ENCODE measurements around the gene XPA.

The XPA gene

GRCh38 chr9:97675655-97676054 lies 21.5 kb downstream of the XPA start:
- TF ChIP-seq, protein P1, sequence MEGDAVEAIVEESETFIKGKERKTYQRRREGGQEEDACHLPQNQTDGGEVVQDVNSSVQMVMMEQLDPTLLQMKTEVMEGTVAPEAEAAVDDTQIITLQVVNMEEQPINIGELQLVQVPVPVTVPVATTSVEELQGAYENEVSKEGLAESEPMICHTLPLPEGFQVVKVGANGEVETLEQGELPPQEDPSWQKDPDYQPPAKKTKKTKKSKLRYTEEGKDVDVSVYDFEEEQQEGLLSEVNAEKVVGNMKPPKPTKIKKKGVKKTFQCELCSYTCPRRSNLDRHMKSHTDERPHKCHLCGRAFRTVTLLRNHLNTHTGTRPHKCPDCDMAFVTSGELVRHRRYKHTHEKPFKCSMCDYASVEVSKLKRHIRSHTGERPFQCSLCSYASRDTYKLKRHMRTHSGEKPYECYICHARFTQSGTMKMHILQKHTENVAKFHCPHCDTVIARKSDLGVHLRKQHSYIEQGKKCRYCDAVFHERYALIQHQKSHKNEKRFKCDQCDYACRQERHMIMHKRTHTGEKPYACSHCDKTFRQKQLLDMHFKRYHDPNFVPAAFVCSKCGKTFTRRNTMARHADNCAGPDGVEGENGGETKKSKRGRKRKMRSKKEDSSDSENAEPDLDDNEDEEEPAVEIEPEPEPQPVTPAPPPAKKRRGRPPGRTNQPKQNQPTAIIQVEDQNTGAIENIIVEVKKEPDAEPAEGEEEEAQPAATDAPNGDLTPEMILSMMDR (IDR thresholded peaks at IDR 0.05), result no peak

GRCh38 chr9:97673922-97674321 lies 23.2 kb downstream of the XPA start:
- TF ChIP-seq, protein P1 (IDR thresholded peaks at IDR 0.05), result no peak

- TF ChIP-seq, protein P1 (IDR thresholded peaks at IDR 0.05), result no peak
Observed at GRCh38 chr9:97672403-97672802, 24.7 kb downstream of the XPA start.

GRCh38 chr9:97670586-97670985 lies 26.6 kb downstream of the XPA start:
- TF ChIP-seq, protein P1 (IDR thresholded peaks at IDR 0.05), result no peak

DNA sequence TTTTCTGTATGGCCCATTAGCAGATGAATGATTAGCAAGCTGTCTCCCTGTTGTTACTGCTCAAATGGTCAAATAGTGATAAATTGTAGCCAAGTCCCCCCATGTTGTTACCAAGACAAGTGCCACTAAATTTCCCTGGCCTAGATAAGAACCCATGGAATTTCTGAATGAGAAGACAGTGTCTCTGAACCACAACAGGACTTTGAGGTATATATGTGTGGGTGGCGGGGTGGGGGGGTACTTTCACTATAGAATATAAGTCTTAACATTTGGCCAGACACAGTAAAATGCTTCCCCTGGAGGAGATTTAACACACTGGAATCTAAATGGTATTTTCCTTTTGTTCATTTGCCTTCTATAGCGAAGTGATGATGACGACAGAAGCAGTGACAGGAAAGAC lies 28.7 kb downstream of the XPA start:
- TF ChIP-seq, protein P1 (IDR thresholded peaks at IDR 0.05), result no peak

GRCh38 chr9:97666907-97667686 lies 30.0 kb downstream of the XPA start:
- TF ChIP-seq, protein P1 (IDR thresholded peaks at IDR 0.05), result no peak

DNA sequence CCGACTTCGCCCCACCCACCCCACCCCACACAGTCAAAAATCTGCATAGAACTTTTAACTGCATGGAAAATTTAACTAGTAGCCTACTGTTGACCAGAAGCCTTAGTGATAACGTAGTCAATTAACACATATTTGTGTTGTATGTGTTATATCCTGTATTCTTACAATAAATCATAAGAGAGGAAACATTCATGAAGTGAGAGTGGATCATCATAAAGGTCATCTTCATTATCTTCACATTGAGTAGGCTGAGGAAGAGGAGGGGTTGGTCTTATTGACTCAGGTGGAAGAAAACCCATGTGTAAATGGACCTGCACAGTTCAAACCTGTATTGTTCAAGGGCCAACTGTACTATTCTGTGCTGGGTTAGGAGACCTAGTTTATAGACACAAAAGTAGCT lies 31.4 kb downstream of the XPA start:
- TF ChIP-seq, protein P1 (IDR thresholded peaks at IDR 0.05), result no peak

DNA sequence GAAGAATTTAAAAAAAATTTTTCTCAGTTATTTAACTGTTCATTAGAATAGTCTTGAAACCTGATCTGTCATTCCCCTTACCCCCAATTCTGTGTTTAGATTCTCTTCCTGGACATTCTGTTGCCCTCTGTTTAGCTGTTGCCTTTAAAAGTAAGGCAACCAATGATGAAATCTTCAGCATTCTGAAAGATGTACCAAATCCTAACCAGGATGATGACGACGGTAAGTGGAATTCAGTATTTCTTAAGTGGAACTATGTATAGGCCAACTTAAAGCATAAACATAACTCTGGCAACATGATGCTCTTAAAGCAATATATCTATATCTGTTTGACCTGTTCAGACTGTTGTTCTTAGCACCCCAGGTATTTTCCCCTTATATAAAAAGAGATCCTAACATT lies 36.3 kb downstream of the XPA start:
- TF ChIP-seq, protein P1 (IDR thresholded peaks at IDR 0.05), result no peak

All from LNCAP (cell line).